Naive thymus-derived CD8-positive, alpha-beta T cell (primary cell): ENCODE results near the gene ADM5. TPM values are rescaled to one million over a fixed set of nuclear protein-coding genes. Genes with fewer than 3 reads are reported as not detected.

ENCODE experiments used
- microRNA-seq: library from miRNA; unstranded; fragments of <30 nt; microRNA quantifications from one replicate; pipeline ENCODE4 v1.2.0, GENCODE V29; 2022; ENCODE audit warnings: borderline microRNAs expressed
- polyA plus RNA-seq, 3 donors: library from polyadenylated mRNA; unstranded; fragments of 300-500 nt; fragmentation: Illumina TruSeq; gene quantifications; one replicate each; pipeline ENCODE4 v1.2.3, GENCODE V29; 2021
- total RNA-seq, 8 experiments: library from RNA in 2 of 8; stranded (reverse) in 2 of 8; gene quantifications; one replicate each; pipeline ENCODE4 v1.2.3 and lab custom pipeline; 2021 to 2026

Gene ADM5
- total and polyA plus RNA-seq, 5 experiments from 2014 or later: 0.14 to 5.1 (median 2.0) TPM; not detected in 1

Small RNA genes lying within 50 kb of the gene (microRNA-seq; reads per million reads assigned to microRNA genes)
- not detected for gene MIR5088

Other genes with a start within 250 kb of the ADM5 start
- gene SLC17A7, start 248.1 kb upstream of the ADM5 start, total RNA-seq: under 1 TPM; 0.27 to 0.73 TPM
- not detected for gene SLC17A7, start 248.1 kb upstream of the ADM5 start, polyA plus RNA-seq
- gene PIH1D1, start 237.8 kb upstream of the ADM5 start, total RNA-seq: 100 to 1,000 TPM; 157 to 179 TPM
- 10 to 100 TPM; 85.3 to 88.9 (median 86.7) TPM for gene PIH1D1, start 237.8 kb upstream of the ADM5 start, polyA plus RNA-seq
- gene ALDH16A1, start 236.4 kb upstream of the ADM5 start, total RNA-seq: 10 to 100 TPM; 44.3 to 44.4 TPM
- 10 to 100 TPM; 28.3 to 38.0 (median 30.1) TPM for gene ALDH16A1, start 236.4 kb upstream of the ADM5 start, polyA plus RNA-seq
- 100 to 1,000 TPM; 106 to 112 TPM for gene FLT3LG, start 215.4 kb upstream of the ADM5 start, total RNA-seq
- gene FLT3LG, start 215.4 kb upstream of the ADM5 start, polyA plus RNA-seq: 100 to 1,000 TPM; 108 to 205 (median 166) TPM
- gene RPL13A, start 202.0 kb upstream of the ADM5 start, total RNA-seq: 1,000 to 10,000 TPM; 5,160 to 5,167 TPM
- gene RPL13A, start 202.0 kb upstream of the ADM5 start, polyA plus RNA-seq: 1,000 to 10,000 TPM; 3,162 to 3,664 (median 3,630) TPM
- 1,000 to 10,000 TPM; 3,084 to 3,152 TPM for gene RPS11, start 193.2 kb upstream of the ADM5 start, total RNA-seq
- gene RPS11, start 193.2 kb upstream of the ADM5 start, polyA plus RNA-seq: 1,000 to 10,000 TPM; 2,379 to 2,818 (median 2,600) TPM
- 10 to 100 TPM; 24.3 to 26.0 TPM for gene FCGRT, start 176.9 kb upstream of the ADM5 start, total RNA-seq
- gene FCGRT, start 176.9 kb upstream of the ADM5 start, polyA plus RNA-seq: 10 to 100 TPM; 50.3 to 62.9 (median 61.5) TPM
- 1 to 10 TPM; 1.6 to 3.6 TPM for gene RCN3, start 161.6 kb upstream of the ADM5 start, total RNA-seq
- 1 to 10 TPM; 1.5 to 4.5 (median 2.8) TPM for gene RCN3, start 161.6 kb upstream of the ADM5 start, polyA plus RNA-seq
- gene NOSIP, start 109.0 kb upstream of the ADM5 start, total RNA-seq: 100 to 1,000 TPM; 162 to 173 TPM
- gene NOSIP, start 109.0 kb upstream of the ADM5 start, polyA plus RNA-seq: 100 to 1,000 TPM; 662 to 854 (median 844) TPM
- gene PRRG2, start 108.3 kb upstream of the ADM5 start, total RNA-seq: 1 to 10 TPM; 1.9 to 2.4 TPM
- gene PRRG2, start 108.3 kb upstream of the ADM5 start, polyA plus RNA-seq: under 1 TPM; 0.28 to 0.34 (median 0.32) TPM
- 10 to 100 TPM; 61.6 to 62.1 TPM for gene PRR12, start 98.4 kb upstream of the ADM5 start, total RNA-seq
- gene PRR12, start 98.4 kb upstream of the ADM5 start, polyA plus RNA-seq: under 1 TPM; 0.24 to 0.69 (median 0.37) TPM
- 10 to 100 TPM; 10.4 to 12.7 TPM for gene RRAS, start 49.5 kb upstream of the ADM5 start, total RNA-seq
- gene RRAS, start 49.5 kb upstream of the ADM5 start, polyA plus RNA-seq: 10 to 100 TPM; 21.8 to 30.2 (median 28.4) TPM
- 10 to 100 TPM; 51.0 to 62.3 TPM for gene SCAF1, start 47.4 kb upstream of the ADM5 start, total RNA-seq
- gene SCAF1, start 47.4 kb upstream of the ADM5 start, polyA plus RNA-seq: 1 to 10 TPM; 1.1 to 2.5 (median 1.2) TPM
- gene IRF3, start 23.7 kb upstream of the ADM5 start, total RNA-seq: 100 to 1,000 TPM; 279 to 303 TPM
- 10 to 100 TPM; 54.6 to 76.1 (median 65.1) TPM for gene IRF3, start 23.7 kb upstream of the ADM5 start, polyA plus RNA-seq
- gene BCL2L12, start 23.7 kb upstream of the ADM5 start, total RNA-seq: 10 to 100 TPM; 22.5 to 24.0 TPM
- gene BCL2L12, start 23.7 kb upstream of the ADM5 start, polyA plus RNA-seq: 10 to 100 TPM; 19.3 to 20.6 (median 19.6) TPM
- gene PRMT1, start 12.3 kb upstream of the ADM5 start, total RNA-seq: 100 to 1,000 TPM in 1 of 2 experiments, 10 to 100 TPM in 1; 97.4 to 100 TPM
- 100 to 1,000 TPM; 150 to 162 (median 158) TPM for gene PRMT1, start 12.3 kb upstream of the ADM5 start, polyA plus RNA-seq
- 1 to 10 TPM; 2.3 to 2.7 TPM for gene CPT1C, start 1.5 kb downstream of the ADM5 start, total RNA-seq
- under 1 TPM; 0.19 to 0.54 (median 0.40) TPM for gene CPT1C, start 1.5 kb downstream of the ADM5 start, polyA plus RNA-seq
- 1 to 10 TPM; 3.5 to 4.8 TPM for gene TSKS, start 73.7 kb downstream of the ADM5 start, total RNA-seq
- 1 to 10 TPM in 1 of 3 donors, under 1 TPM in 2; 0.17 to 1.2 (median 0.40) TPM for gene TSKS, start 73.7 kb downstream of the ADM5 start, polyA plus RNA-seq
- 10 to 100 TPM; 56.1 to 57.8 TPM for gene AP2A1, start 77.4 kb downstream of the ADM5 start, total RNA-seq
- 1 to 10 TPM; 4.5 to 6.5 (median 4.9) TPM for gene AP2A1, start 77.4 kb downstream of the ADM5 start, polyA plus RNA-seq
- 10 to 100 TPM; 23.0 to 28.8 TPM for gene FUZ, start 123.7 kb downstream of the ADM5 start, total RNA-seq
- gene FUZ, start 123.7 kb downstream of the ADM5 start, polyA plus RNA-seq: 1 to 10 TPM; 5.4 to 7.5 (median 7.0) TPM
- gene MED25, start 128.7 kb downstream of the ADM5 start, total RNA-seq: 10 to 100 TPM; 39.8 to 43.2 TPM
- gene MED25, start 128.7 kb downstream of the ADM5 start, polyA plus RNA-seq: 10 to 100 TPM in 2 of 3 donors, 1 to 10 TPM in 1; 7.5 to 19.2 (median 13.1) TPM
- 100 to 1,000 TPM; 178 to 186 TPM for gene PTOV1, start 161.6 kb downstream of the ADM5 start, total RNA-seq
- 10 to 100 TPM; 42.9 to 67.4 (median 50.9) TPM for gene PTOV1, start 161.6 kb downstream of the ADM5 start, polyA plus RNA-seq
- 100 to 1,000 TPM; 170 to 176 TPM for gene PNKP, start 178.0 kb downstream of the ADM5 start, total RNA-seq
- 10 to 100 TPM; 21.1 to 24.3 (median 21.4) TPM for gene PNKP, start 178.0 kb downstream of the ADM5 start, polyA plus RNA-seq
- 10 to 100 TPM; 28.4 to 30.4 TPM for gene AKT1S1, start 187.8 kb downstream of the ADM5 start, total RNA-seq
- 1 to 10 TPM; 2.6 to 4.5 (median 3.9) TPM for gene AKT1S1, start 187.8 kb downstream of the ADM5 start, polyA plus RNA-seq
- gene TBC1D17, start 188.1 kb downstream of the ADM5 start, total RNA-seq: 10 to 100 TPM; 92.7 to 94.0 TPM
- gene TBC1D17, start 188.1 kb downstream of the ADM5 start, polyA plus RNA-seq: 10 to 100 TPM in 2 of 3 donors, 1 to 10 TPM in 1; 8.1 to 17.7 (median 11.3) TPM
- 1 to 10 TPM in 1 of 2 experiments, under 1 TPM in 1; 0.85 to 1.1 TPM for gene IL4I1, start 207.3 kb downstream of the ADM5 start, total RNA-seq
- under 1 TPM; 0.24 to 0.26 (median 0.25) TPM for gene IL4I1, start 207.3 kb downstream of the ADM5 start, polyA plus RNA-seq
- 1 to 10 TPM; 8.4 to 9.2 TPM for gene ATF5, start 239.6 kb downstream of the ADM5 start, total RNA-seq
- under 1 TPM; 0.71 to 0.97 (median 0.84) TPM for gene ATF5, start 239.6 kb downstream of the ADM5 start, polyA plus RNA-seq
- 10 to 100 TPM; 53.9 to 61.4 TPM for gene NUP62, start 239.9 kb downstream of the ADM5 start, total RNA-seq
- 10 to 100 TPM; 38.5 to 54.5 (median 49.1) TPM for gene NUP62, start 239.9 kb downstream of the ADM5 start, polyA plus RNA-seq